Neural cell (in vitro differentiated cells): ENCODE results near the gene NEXN. TPM values are rescaled to one million over a fixed set of nuclear protein-coding genes. Genes with fewer than 3 reads are reported as not detected.

ENCODE experiments used
- H2AFZ ChIP-seq: fragments of 200-600, 300-800 bp; sonication (generic), shearing (Covaris generic); 2 replicates; pipeline ENCODE4 v1.6.0; 2014; ENCODE audit warnings: low read depth, mild to moderate bottlenecking, antibody characterized with exemption, low read length, moderate library complexity
- H3F3A ChIP-seq: fragments of 200-600 bp; shearing (Covaris generic); 2 replicates; pipeline ENCODE4 v1.6.1; 2016; ENCODE audit warnings: mild to moderate bottlenecking, moderate library complexity, mixed read lengths, antibody characterized with exemption, low read length; ENCODE audit not compliant: insufficient read depth, poor library complexity, severe bottlenecking
- H3K27ac ChIP-seq: fragments of 200-600, 300-800 bp; sonication (generic), shearing (Covaris generic); 2 replicates; pipeline ENCODE4 v1.5.1; 2014; ENCODE audit warnings: mild to moderate bottlenecking, low read length, moderate library complexity
- H3K27me3 ChIP-seq: fragments of 300-800, 200-600 bp; sonication (generic), shearing (Covaris generic); 2 replicates; pipeline ENCODE4 v1.6.0; 2014; ENCODE audit warnings: mild to moderate bottlenecking, low read depth, low read length, moderate library complexity; ENCODE audit not compliant: insufficient read depth
- H3K36me3 ChIP-seq: fragments of 300-800, 200-600 bp; sonication (generic), shearing (Covaris generic); 2 replicates; pipeline ENCODE4 v1.5.1; 2014; ENCODE audit warnings: mild to moderate bottlenecking, antibody characterized with exemption, low read length, moderate library complexity; ENCODE audit not compliant: insufficient read depth
- H3K4me2 ChIP-seq: fragments of 300-800, 200-600 bp; sonication (generic), shearing (Covaris generic); 2 replicates; pipeline ENCODE4 v1.6.0; 2014; ENCODE audit warnings: mild to moderate bottlenecking, low read length
- H3K4me3 ChIP-seq: fragments of 300-800, 200-600 bp; sonication (generic), shearing (Covaris generic); 2 replicates; pipeline ENCODE4 v1.5.1; 2014; ENCODE audit warnings: mild to moderate bottlenecking, low read length, moderate library complexity
- H3K79me2 ChIP-seq: fragments of 200-600 bp; shearing (Covaris generic); replicated peaks from 2 replicates; pipeline ENCODE4 v1.6.0; 2014; ENCODE audit warnings: mild to moderate bottlenecking, low read length, moderate library complexity; ENCODE audit not compliant: insufficient read depth
- H3K9ac ChIP-seq: fragments of 300-800, 200-600 bp; sonication (generic), shearing (Covaris generic); 2 replicates; pipeline ENCODE4 v1.6.1; 2016; ENCODE audit warnings: mild to moderate bottlenecking, low read length, mixed read lengths
- H3K9me2 ChIP-seq: fragments of 200-600 bp; shearing (Covaris generic); 2 replicates; pipeline ENCODE4 v1.6.1; 2016; ENCODE audit warnings: mild to moderate bottlenecking, low read length, mixed read lengths; ENCODE audit not compliant: insufficient read depth
- H3K9me3 ChIP-seq: fragments of 200-600, 300-800 bp; sonication (generic), shearing (Covaris generic); 2 replicates; pipeline ENCODE4 v1.6.1; 2016; ENCODE audit warnings: mild to moderate bottlenecking, mixed run types, low read length, moderate library complexity, mixed read lengths
- H4K20me1 ChIP-seq: fragments of 200-600 bp; shearing (Covaris generic); 2 replicates; pipeline ENCODE4 v1.6.1; 2016; ENCODE audit warnings: mild to moderate bottlenecking, mixed run types; ENCODE audit not compliant: insufficient read depth
- CTCF ChIP-seq: fragments of 450-650 bp; IDR thresholded peaks from 2 replicates; pipeline ENCODE4 v1.5.1; 2014; ENCODE audit warnings: antibody characterized with exemption, mild to moderate bottlenecking, moderate library complexity; ENCODE audit not compliant: poor library complexity, severe bottlenecking
- EP300 ChIP-seq: fragments of 450-650 bp; conservative IDR thresholded peaks from 2 replicates; pipeline ENCODE4 v1.6.1; 2014; ENCODE audit warnings: antibody characterized with exemption, mild to moderate bottlenecking, moderate library complexity; ENCODE audit not compliant: poor library complexity, severe bottlenecking
- EZH2 ChIP-seq: fragments of 200-600, 300-800 bp; shearing (Covaris generic), sonication (generic); IDR thresholded peaks from 2 replicates; pipeline ENCODE4 v1.6.1; 2014; ENCODE audit warnings: antibody characterized with exemption, low read length, borderline replicate concordance, mild to moderate bottlenecking; ENCODE audit not compliant: insufficient read depth, poor library complexity, severe bottlenecking
- MXI1 ChIP-seq: fragments of 450-650 bp; conservative IDR thresholded peaks from 2 replicates; pipeline ENCODE4 v1.6.1; 2014; ENCODE audit warnings: antibody characterized with exemption, mild to moderate bottlenecking; ENCODE audit not compliant: poor library complexity, severe bottlenecking
- POLR2AphosphoS5 ChIP-seq: IDR thresholded peaks from 2 replicates; pipeline ENCODE4 v1.6.1; 2012
- RAD21 ChIP-seq: fragments of 450-650 bp; conservative IDR thresholded peaks from 2 replicates; pipeline ENCODE4 v1.6.1; 2014; ENCODE audit warnings: antibody characterized with exemption, mild to moderate bottlenecking, moderate library complexity
- REST ChIP-seq: IDR thresholded peaks from 2 replicates; pipeline ENCODE4 v1.6.1; 2012; ENCODE audit warnings: borderline replicate concordance
- SMC3 ChIP-seq: fragments of 450-650 bp; conservative IDR thresholded peaks from 2 replicates; pipeline ENCODE4 v1.6.1; 2014; ENCODE audit warnings: antibody characterized with exemption, mild to moderate bottlenecking, moderate library complexity; ENCODE audit not compliant: poor library complexity
- TAF1 ChIP-seq: IDR thresholded peaks from 2 replicates; pipeline ENCODE4 v1.6.1; 2012; ENCODE audit warnings: low read depth
- polyA plus RNA-seq: library from polyadenylated mRNA; depleted of rRNA; stranded (reverse); fragments of >200 nt; gene quantifications from 2 replicates; pipeline ENCODE4 v1.2.3, GENCODE V29; 2014

The NEXN gene
- polyA plus RNA-seq, 1 donor from 2014 or later, result 0.43 TPM

GRCh38 chr1:77945345-77945744 is 56.9 kb downstream of the NEXN start:
- TF ChIP-seq SMC3, result no peak
- TF ChIP-seq MXI1, result no peak
- TF ChIP-seq EZH2, result no peak
- TF ChIP-seq REST, result no peak
- Histone ChIP-seq H3K4me2 (no peak overlapping the region), H3K27me3 (no peaks in the 10 kb centered on the region), H2AFZ (no peak overlapping the region), H3K9me3 (no peaks in the 10 kb centered on the region), H3F3A (no peaks in the 10 kb centered on the region), H3K9ac (no peak overlapping the region), H3K4me3 (no peak overlapping the region), H3K79me2 (peaks cover 6% of the 10 kb centered on the region), H3K27ac (no peak overlapping the region), H3K9me2 (no peaks in the 10 kb centered on the region), H3K36me3 (peaks cover 32% of the 10 kb centered on the region), H4K20me1 (no peaks in the 10 kb centered on the region)

GRCh38 chr1:77948841-77949424 is 60.5 kb downstream of the NEXN start:
- Histone ChIP-seq H3K27me3 (no peaks in the 10 kb centered on the region), H3K4me2 (no peak overlapping the region), H2AFZ (no peak overlapping the region), H3K4me3 (no peak overlapping the region), H3K9ac (no peak overlapping the region), H3K36me3 (peaks cover 29% of the 10 kb centered on the region), H4K20me1 (no peaks in the 10 kb centered on the region), H3K9me2 (no peaks in the 10 kb centered on the region), H3F3A (no peaks in the 10 kb centered on the region), H3K79me2 (peaks cover 11% of the 10 kb centered on the region), H3K27ac (no peak overlapping the region), H3K9me3 (no peaks in the 10 kb centered on the region)
- TF ChIP-seq SMC3 (no peak), CTCF (no peak), RAD21 (no peak), POLR2AphosphoS5 (no peak), EP300 (no peak), MXI1 (no peak), EZH2 (no peak), REST (no peak), TAF1 (no peak)
